MM.1S (cell line): ENCODE results near the gene FYN.

ENCODE experiments used
- DNase-seq: peaks from one replicate; pipeline ENCODE4 v3.0.0-alpha.2; 2015
- H2AFZ ChIP-seq: fragments of 300-600 bp; sonication (generic); 2 replicates; pipeline ENCODE4 v1.6.0; 2016; ENCODE audit warnings: antibody characterized with exemption, low read length
- H3F3A ChIP-seq: fragments of 300-600 bp; sonication (generic); 2 replicates; pipeline ENCODE4 v1.6.1; 2016; ENCODE audit warnings: mild to moderate bottlenecking, antibody characterized with exemption, low read length, moderate library complexity, mixed read lengths; ENCODE audit not compliant: insufficient read depth
- H3K27ac ChIP-seq: fragments of 300-600 bp; sonication (generic); 2 replicates; pipeline ENCODE4 v1.5.1; 2016; ENCODE audit warnings: mild to moderate bottlenecking, low read length
- H3K27me3 ChIP-seq: fragments of 300-600 bp; sonication (generic); replicated peaks from 2 replicates; pipeline ENCODE4 v1.6.0; 2016; ENCODE audit warnings: low read length; ENCODE audit not compliant: insufficient read depth
- H3K36me3 ChIP-seq: fragments of 300-600 bp; sonication (generic); replicated peaks from 2 replicates; pipeline ENCODE4 v1.6.1; 2016; ENCODE audit warnings: mild to moderate bottlenecking, low read length, mixed read lengths; ENCODE audit not compliant: insufficient read depth
- H3K4me1 ChIP-seq: fragments of 300-600 bp; sonication (generic); 2 replicates; pipeline ENCODE4 v1.6.1; 2016; ENCODE audit warnings: low read length, mixed read lengths
- H3K4me2 ChIP-seq: fragments of 300-600 bp; sonication (generic); 2 replicates; pipeline ENCODE4 v1.6.0; 2016; ENCODE audit warnings: low read depth, low read length
- H3K4me3 ChIP-seq: fragments of 300-600 bp; sonication (generic); 2 replicates; pipeline ENCODE4 v1.5.1; 2016; ENCODE audit warnings: low read length, mixed read lengths
- H3K79me2 ChIP-seq: fragments of 300-600 bp; sonication (generic); 2 replicates; pipeline ENCODE4 v1.6.1; 2016; ENCODE audit warnings: mixed run types, low read length, mixed read lengths
- H3K9ac ChIP-seq: fragments of 300-600 bp; sonication (generic); 2 replicates; pipeline ENCODE4 v1.6.1; 2016; ENCODE audit warnings: low read length, mixed read lengths
- H3K9me2 ChIP-seq: fragments of 300-600 bp; sonication (generic); replicated peaks from 2 replicates; pipeline ENCODE4 v1.6.1; 2016; ENCODE audit warnings: mild to moderate bottlenecking, low read length, mixed read lengths; ENCODE audit not compliant: insufficient read depth
- H3K9me3 ChIP-seq: fragments of 300-600 bp; sonication (generic); replicated peaks from 2 replicates; pipeline ENCODE4 v1.6.1; 2016; ENCODE audit warnings: mild to moderate bottlenecking, low read length, mixed read lengths; ENCODE audit not compliant: insufficient read depth
- H4K20me1 ChIP-seq: fragments of 300-600 bp; sonication (generic); 2 replicates; pipeline ENCODE4 v1.6.1; 2016; ENCODE audit warnings: mild to moderate bottlenecking, low read length, moderate library complexity, mixed read lengths; ENCODE audit not compliant: insufficient read depth
- CTCF ChIP-seq: fragments of 300-600 bp; sonication (generic); IDR thresholded peaks from 2 replicates; pipeline ENCODE4 v1.5.1; 2016; ENCODE audit warnings: antibody characterized with exemption, low read length, mixed read lengths
- EZH2 ChIP-seq: fragments of 300-600 bp; sonication (generic); optimal IDR thresholded peaks from 2 replicates; pipeline ENCODE3; 2017; ENCODE audit warnings: low read depth, mild to moderate bottlenecking, antibody characterized with exemption, low read length, mixed read lengths
- EZH2phosphoT487 ChIP-seq: fragments of 300-600 bp; sonication (generic); IDR thresholded peaks from 2 replicates; pipeline ENCODE4 v1.6.1; 2018; ENCODE audit warnings: antibody characterized with exemption, low read length

The FYN gene

DNA sequence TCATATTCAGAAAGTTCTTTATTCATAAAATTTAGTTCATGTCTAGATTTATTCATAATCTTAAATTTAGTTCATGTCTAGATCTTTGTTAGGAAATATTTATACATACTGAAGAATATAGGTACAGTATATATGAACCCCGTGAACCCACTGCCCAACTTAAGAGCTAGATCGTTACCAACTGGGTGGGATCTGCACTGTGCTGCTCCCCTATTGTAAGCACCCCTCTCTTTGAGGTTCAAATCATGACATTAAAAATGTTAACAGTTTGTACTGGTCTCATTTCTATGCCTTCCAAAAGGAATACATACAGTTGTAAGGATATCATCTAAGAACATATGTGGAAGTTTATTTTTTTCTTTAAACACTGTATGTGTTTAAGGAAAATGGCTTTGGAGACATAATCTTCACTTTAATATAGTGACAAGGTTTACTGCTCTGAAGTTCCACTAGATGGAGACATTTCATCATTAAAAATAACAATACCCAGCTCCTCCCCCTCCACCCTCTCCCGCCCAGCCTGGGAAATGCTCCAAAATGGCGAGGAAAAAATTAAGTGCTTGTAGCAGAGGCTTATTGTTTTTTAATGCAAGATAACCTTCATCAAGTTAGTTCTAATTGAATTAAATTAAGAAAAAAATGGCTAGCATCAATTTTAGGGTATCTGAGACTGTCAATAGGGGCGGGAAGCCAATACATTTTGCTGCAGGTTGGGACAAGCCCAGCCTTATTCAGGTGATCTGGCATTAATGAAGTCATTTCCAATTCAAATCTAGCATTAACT, 163.4 kb downstream of the FYN start:
- Histone ChIP-seq H3K79me2 (no peaks in the 10 kb centered on the region), H3K4me2 (peak overlapping the region; percentile 12; the same call in 1 of the 2 replicates), H3K9me3 (no peaks in the 10 kb centered on the region), H3K9me2 (no peaks in the 10 kb centered on the region), H3K36me3 (no peaks in the 10 kb centered on the region), H3K4me3 (no peak overlapping the region), H3K27me3 (no peaks in the 10 kb centered on the region), H3K27ac (no peak overlapping the region), H4K20me1 (no peaks in the 10 kb centered on the region), H2AFZ (no peak overlapping the region), H3K9ac (no peak overlapping the region), H3F3A (no peaks in the 10 kb centered on the region), H3K4me1 (no peaks in the 10 kb centered on the region)
- peak; percentile 42 for DNase-seq
- TF ChIP-seq CTCF (peak; percentile 61), EZH2phosphoT487 (no peak), EZH2 (no peak)

DNA sequence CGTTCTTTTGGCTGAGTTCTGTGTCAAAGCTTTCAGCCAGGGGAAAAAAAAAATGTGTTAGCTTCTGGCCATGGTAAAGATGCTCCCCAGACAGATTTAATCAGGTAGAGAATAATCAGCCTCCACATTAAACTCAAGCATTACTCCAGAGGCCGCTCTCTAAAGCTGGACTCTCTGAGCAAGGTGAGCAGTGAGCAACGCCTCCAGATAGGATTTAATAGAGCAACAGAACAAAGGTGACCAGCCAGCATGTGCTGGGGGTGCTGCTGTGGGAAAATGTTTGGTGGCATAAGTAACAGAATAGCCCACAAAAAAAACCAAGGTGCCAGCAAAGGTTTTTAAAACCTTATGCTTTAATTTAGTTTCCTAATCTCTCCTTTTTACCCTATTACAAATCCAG, 164.1 kb downstream of the FYN start:
- no peak for DNase-seq
- Histone ChIP-seq H3K4me1 (no peaks in the 10 kb centered on the region), H3K27ac (no peak overlapping the region), H3K9ac (no peak overlapping the region), H2AFZ (no peak overlapping the region), H3K4me2 (no peak overlapping the region), H3K9me2 (no peaks in the 10 kb centered on the region), H3K27me3 (no peaks in the 10 kb centered on the region), H3K79me2 (no peaks in the 10 kb centered on the region), H3K9me3 (no peaks in the 10 kb centered on the region), H3K36me3 (no peaks in the 10 kb centered on the region), H3K4me3 (no peak overlapping the region), H4K20me1 (no peaks in the 10 kb centered on the region), H3F3A (no peaks in the 10 kb centered on the region)
- TF ChIP-seq EZH2phosphoT487, result no peak
- no peak for TF ChIP-seq EZH2
- TF ChIP-seq CTCF, result no peak

- H3K4me3 ChIP-seq, result no peak overlapping the region
- H3K36me3 ChIP-seq, result no peaks in the 10 kb centered on the region
- no peaks in the 10 kb centered on the region for H3K4me1 ChIP-seq
- no peaks in the 10 kb centered on the region for H3K9me2 ChIP-seq
- H3K27ac ChIP-seq, result no peak overlapping the region
- H4K20me1 ChIP-seq, result no peaks in the 10 kb centered on the region
- no peaks in the 10 kb centered on the region for H3K27me3 ChIP-seq
- H3F3A ChIP-seq, result no peaks in the 10 kb centered on the region
- H3K9ac ChIP-seq, result no peak overlapping the region
- H3K79me2 ChIP-seq, result no peaks in the 10 kb centered on the region
- DNase-seq, result no peak
- no peak for TF ChIP-seq CTCF
- TF ChIP-seq EZH2, result no peak
- no peak for TF ChIP-seq EZH2phosphoT487
- no peaks in the 10 kb centered on the region for H3K9me3 ChIP-seq
- no peak overlapping the region for H3K4me2 ChIP-seq
- no peak overlapping the region for H2AFZ ChIP-seq
Observed at GRCh38 chr6:111707773-111708172, 165.5 kb downstream of the FYN start.
